ENCODE measurements around the gene ETV5. TPM values are rescaled to one million over a fixed set of nuclear protein-coding genes. Genes with fewer than 3 reads are reported as not detected.

The ETV5 gene
- total and polyA plus RNA-seq, 2 donors (not counting 3 experiments of a cell fraction or from before 2014, with no cell fraction given), result 8.8 to 40.9 TPM

GRCh38 chr3:186052096-186052840, 56.6 kb downstream of the ETV5 start:
- no peak overlapping the region for H2AFZ ChIP-seq (ENCODE audit: low read depth, low read length)
- no peak for TF ChIP-seq JUN (IDR thresholded peaks at IDR 0.05; ENCODE audit: borderline replicate concordance, insufficient read depth, insufficient read length, low read depth)
- no peak for TF ChIP-seq EZH2 (IDR thresholded peaks at IDR 0.05; ENCODE audit: borderline replicate concordance, low read depth, low read length, severe bottlenecking)
- TF ChIP-seq, protein P1, sequence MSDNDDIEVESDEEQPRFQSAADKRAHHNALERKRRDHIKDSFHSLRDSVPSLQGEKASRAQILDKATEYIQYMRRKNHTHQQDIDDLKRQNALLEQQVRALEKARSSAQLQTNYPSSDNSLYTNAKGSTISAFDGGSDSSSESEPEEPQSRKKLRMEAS (IDR thresholded peaks at IDR 0.05; ENCODE audit: insufficient read depth, insufficient read length), result no peak
- TF ChIP-seq MYC (IDR thresholded peaks at IDR 0.05; ENCODE audit: low read depth, low read length), result no peak
- H3K9me1 ChIP-seq (replicated peaks; ENCODE audit: control insufficient read depth, extremely low read depth, insufficient read depth, low read length), result no peaks in the 10 kb centered on the region
- BruUV-seq (replicated peaks), result no TSS peak
- no peaks in the 10 kb centered on the region for H3K9me3 ChIP-seq (replicated peaks; ENCODE audit: control insufficient read depth, insufficient read depth, low read length)
- H3K4me1 ChIP-seq (ENCODE audit: control insufficient read depth, extremely low read depth, insufficient read depth, low read length), result no peaks in the 10 kb centered on the region
- intact Hi-C loops (cut with micrococcal nuclease), result no loop called here
- H3K27ac ChIP-seq (ENCODE audit: insufficient read depth, low read depth, low read length), result no peak overlapping the region
- no peaks in the 10 kb centered on the region for H3K27me3 ChIP-seq (ENCODE audit: control insufficient read depth in 2 of 2, insufficient read depth in 2 of 2, low read length in 2 of 2)
- no peaks in the 10 kb centered on the region for H3K79me2 ChIP-seq (ENCODE audit: control insufficient read depth, insufficient read depth, low read length)
- H4K20me1 ChIP-seq (replicated peaks; ENCODE audit: control insufficient read depth, extremely low read depth, insufficient read depth, low read length), result no peaks in the 10 kb centered on the region
- no peak for FAIRE-seq
- H3K9ac ChIP-seq (replicated peaks; ENCODE audit: extremely low read depth, insufficient read depth, low read length), result no peak overlapping the region
- H3K4me3 ChIP-seq (replicated peaks in 1 of 3; ENCODE audit: insufficient read depth in 1 of 3, low read depth in 1 of 3, low read length in 3 of 3), result no peak overlapping the region
- H3K36me3 ChIP-seq (ENCODE audit: control insufficient read depth in 2 of 2, extremely low read depth in 1 of 2, insufficient read depth in 2 of 2, low read length in 2 of 2), result peaks cover 10 to 11% of the 10 kb centered on the region in 2 experiments
- dilution Hi-C loops (cut with MboI; ENCODE audit: extremely low pct_ligation_motif_present, low sequenced_read_pairs), result no loop called here
- ChIA-PET CTCF (no interaction called here), POLR2A (no interaction called here)
- no peak for DNase-seq (ENCODE audit: low read depth, low spot score)
- no peak overlapping the region for H3K4me2 ChIP-seq (ENCODE audit: insufficient read depth, low read length)

GRCh38 chr3:186049001-186049400, 59.9 kb downstream of the ETV5 start:
- no peak overlapping the region for H3K4me3 ChIP-seq (replicated peaks in 1 of 3; ENCODE audit: insufficient read depth in 1 of 3, low read depth in 1 of 3, low read length in 3 of 3)
- H2AFZ ChIP-seq (ENCODE audit: low read depth, low read length), result no peak overlapping the region
- TF ChIP-seq JUN (IDR thresholded peaks at IDR 0.05; ENCODE audit: borderline replicate concordance, insufficient read depth, insufficient read length, low read depth), result no peak
- TF ChIP-seq, protein P1 (IDR thresholded peaks at IDR 0.05; ENCODE audit: insufficient read depth, insufficient read length), result no peak
- no peak for TF ChIP-seq MYC (IDR thresholded peaks at IDR 0.05; ENCODE audit: low read depth, low read length)
- no peak for TF ChIP-seq GATA2 (IDR thresholded peaks at IDR 0.05; ENCODE audit: insufficient read depth, insufficient read length, low read depth, low read length)
- intact Hi-C loops (cut with micrococcal nuclease), result no loop called here
- H3K4me2 ChIP-seq (ENCODE audit: insufficient read depth, low read length), result no peak overlapping the region
- H3K9me3 ChIP-seq (replicated peaks; ENCODE audit: control insufficient read depth, insufficient read depth, low read length), result no peaks in the 10 kb centered on the region
- no peaks in the 10 kb centered on the region for H4K20me1 ChIP-seq (replicated peaks; ENCODE audit: control insufficient read depth, extremely low read depth, insufficient read depth, low read length)
- H3K4me1 ChIP-seq (ENCODE audit: control insufficient read depth, extremely low read depth, insufficient read depth, low read length), result peaks cover 10% of the 10 kb centered on the region
- H3K79me2 ChIP-seq (ENCODE audit: control insufficient read depth, insufficient read depth, low read length), result no peaks in the 10 kb centered on the region
- CTCF ChIA-PET, result no interaction called here
- no peaks in the 10 kb centered on the region for H3K27me3 ChIP-seq (ENCODE audit: control insufficient read depth in 2 of 2, insufficient read depth in 2 of 2, low read length in 2 of 2)
- dilution Hi-C loops (cut with MboI; ENCODE audit: extremely low pct_ligation_motif_present, low sequenced_read_pairs), result no loop called here
- no peak overlapping the region for H3K9ac ChIP-seq (replicated peaks; ENCODE audit: extremely low read depth, insufficient read depth, low read length)
- no peak for FAIRE-seq
- POLR2A ChIA-PET, result no interaction called here
- BruUV-seq (replicated peaks), result no TSS peak
- H3K9me1 ChIP-seq (replicated peaks; ENCODE audit: control insufficient read depth, extremely low read depth, insufficient read depth, low read length), result no peaks in the 10 kb centered on the region
- H3K36me3 ChIP-seq (ENCODE audit: control insufficient read depth in 2 of 2, extremely low read depth in 1 of 2, insufficient read depth in 2 of 2, low read length in 2 of 2), result peaks cover 5 to 10% of the 10 kb centered on the region in 2 experiments
- no peak overlapping the region for H3K27ac ChIP-seq (ENCODE audit: insufficient read depth, low read depth, low read length)
- no peak for DNase-seq (ENCODE audit: low read depth, low spot score)
